ENCODE measurements around the gene ADORA2B.

The ADORA2B gene

DNA sequence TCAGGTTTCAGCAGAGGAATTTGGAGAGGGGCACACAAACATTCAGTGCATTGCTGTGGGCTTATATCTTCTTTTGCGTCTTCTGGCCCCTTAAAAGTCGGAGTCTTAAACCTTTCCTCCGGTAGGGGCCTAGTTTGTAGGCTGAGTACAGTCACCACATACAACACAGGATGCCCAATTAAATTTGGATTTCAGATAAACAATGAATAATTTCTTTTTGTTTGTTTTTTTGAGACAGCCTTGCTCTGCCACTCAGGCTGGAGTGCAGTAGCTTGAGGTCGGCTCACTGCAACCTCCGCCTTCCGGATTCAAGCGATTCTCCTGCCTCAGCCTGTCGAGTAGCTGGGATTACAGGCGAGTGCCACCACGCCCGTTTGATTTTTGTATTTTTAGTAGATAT lies 26.7 kb upstream of the ADORA2B start:
- H3K4me2 ChIP-seq (ENCODE audit: low read depth, low read length, poor library complexity, severe bottlenecking), result no peak overlapping the region
- H3K9me3 ChIP-seq (ENCODE audit: insufficient read depth, low read depth, low read length), result no peaks in the 10 kb centered on the region
- H4K20me1 ChIP-seq (ENCODE audit: insufficient read depth, low read length, poor library complexity, severe bottlenecking), result no peaks in the 10 kb centered on the region
- H3F3A ChIP-seq (ENCODE audit: low read depth), result no peaks in the 10 kb centered on the region
- no peak overlapping the region for H3K9ac ChIP-seq (ENCODE audit: low read depth, low read length, poor library complexity, severe bottlenecking)
- no peak overlapping the region for H3K4me3 ChIP-seq (ENCODE audit: low read length, poor library complexity, severe bottlenecking)
- no peaks in the 10 kb centered on the region for H3K36me3 ChIP-seq (ENCODE audit: insufficient read depth, low read length)
- no peaks in the 10 kb centered on the region for H3K9me2 ChIP-seq (replicated peaks; ENCODE audit: low read depth, low read length)
- no peaks in the 10 kb centered on the region for H3K4me1 ChIP-seq (ENCODE audit: insufficient read depth, low read length, poor library complexity, severe bottlenecking)
- no peaks in the 10 kb centered on the region for H3K27me3 ChIP-seq (ENCODE audit: insufficient read depth, low read length, poor library complexity, severe bottlenecking)
- no peak overlapping the region for H2AFZ ChIP-seq (ENCODE audit: low read length)
- H3K79me2 ChIP-seq (ENCODE audit: insufficient read depth, low read length), result no peaks in the 10 kb centered on the region
- TF ChIP-seq EZH2phosphoT487 (IDR thresholded peaks at IDR 0.05; ENCODE audit: borderline replicate concordance), result no peak
- TF ChIP-seq, protein P1, sequence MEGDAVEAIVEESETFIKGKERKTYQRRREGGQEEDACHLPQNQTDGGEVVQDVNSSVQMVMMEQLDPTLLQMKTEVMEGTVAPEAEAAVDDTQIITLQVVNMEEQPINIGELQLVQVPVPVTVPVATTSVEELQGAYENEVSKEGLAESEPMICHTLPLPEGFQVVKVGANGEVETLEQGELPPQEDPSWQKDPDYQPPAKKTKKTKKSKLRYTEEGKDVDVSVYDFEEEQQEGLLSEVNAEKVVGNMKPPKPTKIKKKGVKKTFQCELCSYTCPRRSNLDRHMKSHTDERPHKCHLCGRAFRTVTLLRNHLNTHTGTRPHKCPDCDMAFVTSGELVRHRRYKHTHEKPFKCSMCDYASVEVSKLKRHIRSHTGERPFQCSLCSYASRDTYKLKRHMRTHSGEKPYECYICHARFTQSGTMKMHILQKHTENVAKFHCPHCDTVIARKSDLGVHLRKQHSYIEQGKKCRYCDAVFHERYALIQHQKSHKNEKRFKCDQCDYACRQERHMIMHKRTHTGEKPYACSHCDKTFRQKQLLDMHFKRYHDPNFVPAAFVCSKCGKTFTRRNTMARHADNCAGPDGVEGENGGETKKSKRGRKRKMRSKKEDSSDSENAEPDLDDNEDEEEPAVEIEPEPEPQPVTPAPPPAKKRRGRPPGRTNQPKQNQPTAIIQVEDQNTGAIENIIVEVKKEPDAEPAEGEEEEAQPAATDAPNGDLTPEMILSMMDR (conservative IDR thresholded peaks at IDR 0.05; ENCODE audit: low read length), result no peak

DNA sequence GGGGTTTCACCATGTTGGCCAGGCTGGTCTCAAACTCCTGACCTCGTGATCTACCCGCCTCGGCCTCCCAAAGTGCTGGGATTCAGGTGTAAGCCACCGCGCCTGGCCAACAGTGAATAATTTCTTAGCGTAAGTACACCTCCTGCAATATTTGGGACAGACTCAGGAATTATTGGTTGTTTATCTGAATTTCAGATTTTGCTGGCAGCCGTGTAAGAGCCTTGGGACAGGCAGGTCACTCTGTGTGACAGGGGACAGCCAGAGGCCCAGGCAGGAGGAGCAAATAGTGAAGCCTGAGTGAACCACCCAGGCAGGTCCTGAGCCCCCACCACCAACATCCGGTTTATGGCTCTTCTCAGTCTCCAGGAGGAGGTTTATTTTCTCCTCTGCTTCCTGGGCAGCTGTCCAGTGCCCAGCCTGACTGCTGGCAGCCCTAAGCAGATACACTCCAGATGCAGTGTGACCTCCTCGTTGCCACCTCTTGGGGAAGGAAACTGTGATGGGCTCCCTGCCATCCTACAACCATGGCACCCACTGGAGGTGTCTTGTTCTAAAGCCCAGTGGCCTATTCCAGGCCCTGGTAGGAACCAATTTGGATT lies 26.2 kb upstream of the ADORA2B start:
- Histone ChIP-seq H3K9me2 (replicated peaks; ENCODE audit: low read depth, low read length) (no peaks in the 10 kb centered on the region), H3K36me3 (ENCODE audit: insufficient read depth, low read length) (no peaks in the 10 kb centered on the region), H3K9me3 (ENCODE audit: insufficient read depth, low read depth, low read length) (no peaks in the 10 kb centered on the region), H3F3A (ENCODE audit: low read depth) (no peaks in the 10 kb centered on the region), H2AFZ (ENCODE audit: low read length) (no peak overlapping the region), H3K4me2 (ENCODE audit: low read depth, low read length, poor library complexity, severe bottlenecking) (no peak overlapping the region), H4K20me1 (ENCODE audit: insufficient read depth, low read length, poor library complexity, severe bottlenecking) (no peaks in the 10 kb centered on the region), H3K9ac (ENCODE audit: low read depth, low read length, poor library complexity, severe bottlenecking) (no peak overlapping the region), H3K4me1 (ENCODE audit: insufficient read depth, low read length, poor library complexity, severe bottlenecking) (no peaks in the 10 kb centered on the region), H3K79me2 (ENCODE audit: insufficient read depth, low read length) (no peaks in the 10 kb centered on the region), H3K4me3 (ENCODE audit: low read length, poor library complexity, severe bottlenecking) (no peak overlapping the region), H3K27me3 (ENCODE audit: insufficient read depth, low read length, poor library complexity, severe bottlenecking) (no peaks in the 10 kb centered on the region)
- TF ChIP-seq, protein P1 (conservative IDR thresholded peaks at IDR 0.05; ENCODE audit: low read length), result no peak
- no peak for TF ChIP-seq EZH2phosphoT487 (IDR thresholded peaks at IDR 0.05; ENCODE audit: borderline replicate concordance)

DNA sequence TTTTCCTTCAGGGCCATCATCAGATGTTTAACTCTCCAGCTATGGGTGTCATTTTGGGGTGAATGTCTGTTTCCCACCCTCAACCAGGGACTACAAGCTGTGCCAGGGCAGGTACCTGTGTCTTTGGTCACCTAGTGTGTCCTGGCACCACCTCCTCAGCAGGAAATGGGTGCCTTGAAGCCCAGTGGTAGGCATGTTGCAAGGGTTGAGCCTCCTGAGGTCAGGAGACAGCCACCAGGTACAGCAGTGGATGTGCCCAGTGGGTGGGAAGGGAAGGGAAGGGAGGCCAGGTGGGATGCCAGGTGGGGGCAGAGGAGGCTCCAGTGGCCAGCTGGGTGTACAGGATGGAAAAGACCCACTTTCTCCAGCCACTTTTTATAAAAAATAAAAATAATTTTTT lies 25.5 kb upstream of the ADORA2B start:
- Histone ChIP-seq H3K9ac (ENCODE audit: low read depth, low read length, poor library complexity, severe bottlenecking) (no peak overlapping the region), H3K4me3 (ENCODE audit: low read length, poor library complexity, severe bottlenecking) (no peak overlapping the region), H3F3A (ENCODE audit: low read depth) (no peaks in the 10 kb centered on the region), H3K36me3 (ENCODE audit: insufficient read depth, low read length) (no peaks in the 10 kb centered on the region), H3K27me3 (ENCODE audit: insufficient read depth, low read length, poor library complexity, severe bottlenecking) (no peaks in the 10 kb centered on the region), H3K4me2 (ENCODE audit: low read depth, low read length, poor library complexity, severe bottlenecking) (no peak overlapping the region), H2AFZ (ENCODE audit: low read length) (no peak overlapping the region), H3K4me1 (ENCODE audit: insufficient read depth, low read length, poor library complexity, severe bottlenecking) (no peaks in the 10 kb centered on the region), H3K9me3 (ENCODE audit: insufficient read depth, low read depth, low read length) (no peaks in the 10 kb centered on the region), H3K79me2 (ENCODE audit: insufficient read depth, low read length) (no peaks in the 10 kb centered on the region), H3K9me2 (replicated peaks; ENCODE audit: low read depth, low read length) (no peaks in the 10 kb centered on the region), H4K20me1 (ENCODE audit: insufficient read depth, low read length, poor library complexity, severe bottlenecking) (no peaks in the 10 kb centered on the region)
- TF ChIP-seq EZH2phosphoT487 (IDR thresholded peaks at IDR 0.05; ENCODE audit: borderline replicate concordance), result no peak
- TF ChIP-seq, protein P1 (conservative IDR thresholded peaks at IDR 0.05; ENCODE audit: low read length), result no peak

Measured in Loucy (cell line).